GM18951 (cell line): ENCODE measurements around the gene GPR21.

ENCODE experiments used
- POLR2A ChIP-seq: IDR thresholded peaks from 4 replicates; pipeline ENCODE4 v1.6.1; 2011; ENCODE audit warnings: mild to moderate bottlenecking; ENCODE audit not compliant: insufficient read length, insufficient read depth; ENCODE audit errors: extremely low read depth
- in situ Hi-C: fragments of 300-500 bp; cut with MboI; formaldehyde crosslinking; loops from one replicate; pipeline ENCODE4 v1.12.0; 2022; ENCODE audit warnings: low sequenced_read_pairs, mixed read lengths, inconsistent platforms; ENCODE audit not compliant: unreplicated experiment

The GPR21 gene

DNA sequence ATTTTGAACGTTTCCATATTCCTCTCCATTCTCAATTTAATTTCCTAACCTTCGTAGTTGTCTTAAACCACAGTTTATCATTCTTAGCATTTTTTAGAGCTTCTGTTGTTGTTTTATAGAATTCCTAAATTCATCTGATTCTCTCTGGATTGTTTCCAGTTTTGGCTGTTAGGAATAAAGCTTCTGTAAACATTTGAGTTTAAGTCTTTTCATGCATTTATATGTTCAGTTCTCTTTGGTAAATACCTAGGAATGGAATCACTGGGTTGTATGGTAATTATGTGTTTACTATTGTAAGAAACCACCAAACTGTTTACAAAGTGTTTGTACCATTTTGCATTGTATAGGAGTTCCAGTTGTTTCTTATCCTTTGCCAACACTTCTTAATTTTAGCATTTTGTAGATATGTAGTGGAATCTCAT is 29.7 kb downstream of the GPR21 start:
- in situ Hi-C loops: no loop called here
- TF ChIP-seq POLR2A: no peak

DNA sequence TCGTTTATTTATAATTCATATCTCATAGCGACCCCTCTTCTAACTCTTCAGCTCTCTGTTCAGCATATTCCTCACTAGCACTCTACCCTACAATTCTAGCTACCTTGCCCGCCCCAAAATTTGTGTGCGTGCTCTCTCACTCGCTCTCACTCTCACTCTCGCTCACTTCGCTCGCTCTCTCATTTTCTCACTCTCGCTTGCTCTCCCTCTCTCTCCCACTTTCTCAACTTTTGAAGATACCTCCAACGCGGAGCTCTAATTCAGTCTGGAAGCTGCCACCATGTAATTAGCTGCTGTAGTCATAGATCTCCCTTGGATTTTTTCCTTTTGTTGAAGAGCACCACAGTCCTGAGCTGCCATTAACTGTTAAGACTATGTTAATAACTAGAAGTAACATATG is 30.4 kb downstream of the GPR21 start:
- no peak for TF ChIP-seq POLR2A
- in situ Hi-C loops: no loop called here

DNA sequence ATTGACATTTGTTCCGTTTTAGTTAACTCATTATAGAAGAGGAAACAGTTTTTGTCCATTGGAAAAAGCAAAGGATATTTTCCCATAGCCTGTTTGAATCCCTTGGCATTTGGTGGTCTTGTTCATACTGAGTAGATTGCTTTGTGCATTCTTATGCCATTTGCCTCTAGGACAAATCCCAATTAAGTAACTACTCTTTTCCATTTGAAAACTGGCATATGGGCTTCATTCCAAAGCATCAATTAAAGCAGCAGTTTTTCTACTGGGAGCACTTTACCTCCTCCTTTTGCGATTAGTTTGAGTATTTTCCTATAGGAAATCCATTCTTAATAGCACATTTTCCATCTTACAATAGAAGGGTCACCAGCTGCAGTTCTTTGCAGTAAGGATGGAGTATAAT is 31.2 kb downstream of the GPR21 start:
- in situ Hi-C loops: no loop called here
- TF ChIP-seq POLR2A: no peak

DNA sequence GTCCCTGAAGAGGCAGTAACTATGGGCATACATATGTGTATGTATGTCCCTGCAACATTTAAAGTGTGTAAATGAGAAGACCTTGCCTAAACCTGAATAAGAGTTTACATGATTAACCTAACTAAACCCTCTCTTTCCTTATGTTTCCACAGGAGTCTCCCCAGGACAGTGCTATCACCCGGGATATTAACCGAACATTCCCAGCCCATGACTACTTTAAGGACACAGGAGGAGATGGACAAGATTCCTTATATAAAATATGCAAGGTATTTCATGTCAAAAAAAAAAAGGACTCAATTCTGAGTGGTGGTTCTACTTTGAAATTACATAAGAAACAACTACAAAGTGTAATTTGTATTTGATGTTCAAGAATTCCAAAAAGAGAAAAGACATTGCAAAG is 31.7 kb downstream of the GPR21 start:
- no peak for TF ChIP-seq POLR2A
- in situ Hi-C loops: no loop called here

DNA sequence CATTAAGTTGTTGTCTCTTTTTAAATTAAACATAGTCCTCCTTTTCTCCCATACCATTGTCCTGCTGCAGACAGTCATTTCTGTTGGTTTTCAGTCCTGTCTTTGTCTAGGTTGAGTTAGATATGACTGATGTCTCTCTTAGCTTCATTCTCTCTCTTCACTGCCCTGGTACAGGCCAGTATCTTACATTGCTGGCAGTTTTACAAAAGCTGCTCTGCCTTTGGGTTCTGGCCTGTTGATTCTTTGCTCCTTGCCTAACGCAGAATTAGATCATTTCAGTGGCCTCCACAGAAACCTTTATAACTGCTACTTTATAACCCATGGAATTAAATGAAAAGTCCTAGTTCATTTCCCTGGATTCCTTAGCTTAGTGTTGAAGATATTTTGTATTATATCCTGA is 33.7 kb downstream of the GPR21 start:
- no peak for TF ChIP-seq POLR2A

DNA sequence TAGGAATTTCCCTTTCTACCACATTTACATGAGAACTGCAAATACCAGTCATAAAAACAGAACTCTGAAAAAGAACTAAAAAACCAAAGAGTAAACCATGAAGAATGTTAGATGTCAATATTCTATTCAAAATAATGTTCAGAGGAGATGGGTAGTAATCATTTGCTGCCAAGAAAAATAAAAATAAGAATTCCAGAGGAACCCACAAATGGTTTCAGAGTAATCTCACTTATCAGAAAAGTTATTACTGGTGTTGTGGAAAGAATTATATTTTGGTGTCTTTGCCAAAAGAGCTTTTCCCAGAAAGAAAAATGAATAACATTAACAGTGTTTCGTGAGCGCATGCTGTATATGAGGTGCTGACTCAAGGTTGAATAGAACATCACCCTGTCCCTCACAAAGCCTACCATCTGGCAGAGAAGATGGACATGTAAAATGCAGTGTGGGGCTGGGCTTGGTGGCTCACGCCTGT is 35.6 kb downstream of the GPR21 start:
- no peak for TF ChIP-seq POLR2A

More for the DNA sequence above, 33.7 kb downstream of the GPR21 start:
- in situ Hi-C loops: no loop called here

DNA sequence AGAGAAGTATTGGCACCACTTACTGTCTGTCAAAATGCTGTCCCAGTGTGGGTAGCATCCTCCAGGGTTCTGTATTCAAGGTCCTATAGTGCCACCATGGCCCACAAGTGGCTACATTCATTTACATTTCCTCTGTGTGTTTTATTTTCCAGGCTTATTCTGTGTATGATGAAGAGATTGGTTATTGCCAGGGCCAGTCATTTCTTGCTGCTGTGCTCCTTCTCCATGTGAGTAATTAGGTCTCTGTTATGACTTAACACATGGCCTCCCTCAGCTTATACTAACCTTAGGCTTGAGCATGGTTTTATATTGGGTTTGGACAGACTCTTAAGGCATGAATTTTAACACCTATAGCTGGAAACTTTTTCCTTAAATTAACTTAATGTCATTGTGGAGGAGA is 36.7 kb downstream of the GPR21 start:
- in situ Hi-C loops: no loop called here
- TF ChIP-seq POLR2A: no peak

More for the DNA sequence above, 35.6 kb downstream of the GPR21 start:
- in situ Hi-C loops: no loop called here

DNA sequence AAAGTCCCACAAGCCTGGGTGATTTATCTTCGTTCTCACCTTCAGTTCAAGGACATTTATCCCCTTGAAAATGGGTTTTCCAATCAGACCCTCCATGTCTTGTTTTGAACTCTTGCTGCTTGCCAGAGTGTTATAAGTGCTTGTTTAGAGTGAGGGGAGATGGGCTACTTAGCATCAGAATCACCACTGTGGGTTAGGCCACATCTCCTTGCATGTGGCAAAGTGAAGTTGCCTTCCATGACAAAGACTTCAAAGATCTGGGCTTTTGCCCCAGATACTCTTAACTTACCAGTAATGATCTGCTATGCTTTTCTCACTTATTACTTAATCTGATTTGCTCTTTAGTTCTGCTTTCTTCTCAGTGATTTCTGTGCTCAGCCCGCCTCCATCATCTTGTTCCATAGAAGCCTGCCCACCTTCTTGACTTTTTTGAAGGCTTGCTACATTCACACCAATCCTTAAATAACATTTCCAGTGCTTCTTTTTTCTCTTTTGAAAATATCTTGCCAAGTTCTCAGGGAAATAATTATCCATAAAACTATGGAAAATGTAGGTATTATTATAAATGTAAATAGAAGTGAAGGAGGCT is 39.0 kb downstream of the GPR21 start:
- in situ Hi-C loops: no loop called here

DNA sequence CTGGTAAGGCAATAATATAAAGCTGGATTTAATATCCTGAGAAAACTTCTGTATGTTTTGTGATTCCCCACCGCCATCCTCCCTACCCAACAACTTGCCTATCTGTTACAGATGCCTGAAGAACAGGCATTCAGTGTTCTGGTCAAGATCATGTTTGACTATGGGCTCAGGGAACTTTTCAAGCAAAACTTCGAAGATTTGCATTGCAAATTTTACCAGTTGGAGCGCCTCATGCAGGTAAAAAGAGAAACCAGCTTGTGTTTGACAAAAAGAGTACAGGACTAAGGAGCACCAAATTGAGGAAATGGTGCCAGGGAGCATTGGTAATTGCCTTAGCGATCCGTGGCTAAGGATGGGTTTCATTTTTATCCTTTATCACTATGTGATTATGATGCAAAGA is 40.0 kb downstream of the GPR21 start:
- TF ChIP-seq POLR2A: no peak
- in situ Hi-C loops: no loop called here

More for the DNA sequence above, 39.0 kb downstream of the GPR21 start:
- no peak for TF ChIP-seq POLR2A

DNA sequence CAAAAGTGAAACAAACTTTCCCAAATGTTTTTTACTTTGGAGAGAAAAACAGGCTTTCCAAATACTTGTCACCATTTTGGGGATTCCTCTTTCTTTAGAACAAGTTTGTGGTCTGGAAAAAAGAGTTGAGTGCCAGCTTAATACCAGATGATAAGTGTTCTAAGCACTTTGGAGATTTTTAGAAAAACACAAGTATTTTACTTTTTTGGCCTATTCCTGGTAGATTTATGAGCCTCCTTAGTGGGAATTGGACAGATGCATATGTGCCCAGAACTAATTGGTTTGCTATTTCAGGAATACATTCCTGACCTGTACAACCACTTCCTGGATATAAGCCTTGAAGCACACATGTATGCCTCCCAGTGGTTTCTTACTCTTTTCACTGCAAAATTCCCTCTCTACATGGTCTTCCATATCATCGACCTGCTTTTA is 40.5 kb downstream of the GPR21 start:
- TF ChIP-seq POLR2A: no peak
- in situ Hi-C loops: no loop called here

DNA sequence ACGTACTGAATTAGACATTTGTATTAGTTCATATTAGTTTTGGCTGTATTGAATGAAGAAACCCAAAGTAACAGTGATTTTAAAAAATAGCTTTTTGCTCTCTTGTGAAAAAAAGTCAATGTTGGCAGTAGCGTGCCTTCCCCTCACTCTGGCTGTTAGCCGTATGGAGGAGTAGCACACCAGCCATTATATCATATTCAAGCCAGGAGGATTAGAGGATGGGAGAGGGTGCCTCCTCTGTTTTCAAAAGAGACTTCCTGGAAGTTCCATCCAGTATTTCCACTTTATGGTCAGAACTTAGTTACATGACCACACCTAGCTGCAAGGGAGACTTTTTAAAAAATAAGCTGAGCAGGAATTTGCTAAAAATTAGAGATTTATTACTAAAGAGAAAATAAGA is 41.2 kb downstream of the GPR21 start:
- TF ChIP-seq POLR2A: no peak
- in situ Hi-C loops: no loop called here

DNA sequence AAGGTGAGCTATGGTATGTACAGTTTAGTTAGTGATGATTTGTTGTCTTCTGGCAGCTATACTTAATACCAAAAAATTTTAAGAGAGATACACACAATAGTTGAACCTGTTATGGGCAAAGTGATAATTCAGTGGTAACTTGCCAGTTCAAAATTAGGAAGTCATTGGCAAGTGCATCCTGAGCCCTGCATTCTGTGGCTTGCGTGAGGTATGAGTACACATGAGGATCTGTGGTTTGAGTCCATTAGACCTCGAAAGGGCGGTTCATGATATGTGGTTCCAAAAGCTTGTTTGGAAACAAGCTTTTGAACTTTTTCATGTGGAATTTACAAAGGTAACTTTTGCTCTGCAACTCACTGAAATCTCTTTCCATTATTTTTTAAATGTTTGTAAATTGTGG is 47.0 kb downstream of the GPR21 start:
- in situ Hi-C loops: loop anchor here (5.0 kb wide), 1 partner anchor 272 kb away; no protein-coding TSS in a partner anchor
- no peak for TF ChIP-seq POLR2A

DNA sequence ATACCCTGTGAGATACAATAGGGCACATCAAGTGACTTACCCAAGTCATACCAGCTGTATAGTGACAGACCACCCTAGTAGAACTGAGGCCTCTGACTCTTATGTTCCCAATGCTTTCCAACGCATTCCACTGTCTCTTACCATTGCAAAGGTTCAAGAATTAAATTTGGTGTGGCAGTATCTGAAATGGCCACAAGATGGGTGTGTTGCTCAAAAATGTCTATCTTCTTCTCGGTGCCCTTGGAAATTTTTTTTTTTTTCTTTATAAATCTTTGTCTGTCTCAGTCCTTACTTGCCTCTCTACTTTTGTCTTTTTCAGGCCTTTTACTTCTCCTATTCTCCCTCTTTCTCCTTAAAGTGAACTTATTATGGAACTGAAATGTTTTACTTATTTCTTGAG is 48.4 kb downstream of the GPR21 start:
- in situ Hi-C loops: loop anchor here (5.0 kb wide), 1 partner anchor 270 kb away; no protein-coding TSS in a partner anchor
- TF ChIP-seq POLR2A: no peak

DNA sequence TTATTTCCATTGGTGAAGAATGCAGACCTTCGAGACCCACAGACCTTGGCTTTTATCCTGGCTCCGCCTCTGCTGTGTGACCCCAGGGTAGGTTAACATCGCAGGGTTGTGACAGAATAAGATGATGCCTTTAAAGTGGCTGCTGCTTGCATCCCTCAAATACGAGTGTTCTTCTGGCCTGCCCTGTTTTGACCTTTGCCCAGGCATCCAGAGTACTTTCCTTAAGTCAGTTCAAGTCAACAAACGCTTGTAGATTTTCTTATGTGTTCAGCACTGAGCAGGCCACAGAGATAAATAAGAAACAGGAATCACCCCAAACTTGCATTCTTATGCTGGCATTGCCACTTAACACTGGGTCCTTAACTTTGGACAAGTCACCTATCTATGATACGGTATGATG is 50.2 kb downstream of the GPR21 start:
- no peak for TF ChIP-seq POLR2A
- in situ Hi-C loops: loop anchor here (5.0 kb wide), 1 partner anchor 269 kb away; no protein-coding TSS in a partner anchor
